ENCODE results near the gene ZNF267.

DNA sequence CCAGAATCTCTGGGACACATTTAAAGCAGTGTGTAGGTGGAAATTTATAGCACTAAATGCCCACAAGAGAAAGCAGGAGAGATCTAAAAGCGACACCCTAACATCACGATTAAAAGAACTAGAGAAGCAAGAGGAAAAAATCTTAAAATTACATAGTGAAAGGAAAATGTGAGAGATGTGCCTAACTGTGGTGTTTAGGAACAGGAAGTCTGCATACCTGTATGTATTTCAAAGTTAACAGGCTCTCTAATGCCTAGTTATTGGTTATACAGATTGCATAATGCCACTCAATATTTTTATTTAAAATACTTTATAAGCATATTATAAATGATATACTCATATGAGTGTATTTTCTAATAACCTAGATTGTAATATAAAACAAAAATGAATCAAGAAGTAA is 25.9 kb downstream of the ZNF267 start:
- TF ChIP-seq, protein P1, sequence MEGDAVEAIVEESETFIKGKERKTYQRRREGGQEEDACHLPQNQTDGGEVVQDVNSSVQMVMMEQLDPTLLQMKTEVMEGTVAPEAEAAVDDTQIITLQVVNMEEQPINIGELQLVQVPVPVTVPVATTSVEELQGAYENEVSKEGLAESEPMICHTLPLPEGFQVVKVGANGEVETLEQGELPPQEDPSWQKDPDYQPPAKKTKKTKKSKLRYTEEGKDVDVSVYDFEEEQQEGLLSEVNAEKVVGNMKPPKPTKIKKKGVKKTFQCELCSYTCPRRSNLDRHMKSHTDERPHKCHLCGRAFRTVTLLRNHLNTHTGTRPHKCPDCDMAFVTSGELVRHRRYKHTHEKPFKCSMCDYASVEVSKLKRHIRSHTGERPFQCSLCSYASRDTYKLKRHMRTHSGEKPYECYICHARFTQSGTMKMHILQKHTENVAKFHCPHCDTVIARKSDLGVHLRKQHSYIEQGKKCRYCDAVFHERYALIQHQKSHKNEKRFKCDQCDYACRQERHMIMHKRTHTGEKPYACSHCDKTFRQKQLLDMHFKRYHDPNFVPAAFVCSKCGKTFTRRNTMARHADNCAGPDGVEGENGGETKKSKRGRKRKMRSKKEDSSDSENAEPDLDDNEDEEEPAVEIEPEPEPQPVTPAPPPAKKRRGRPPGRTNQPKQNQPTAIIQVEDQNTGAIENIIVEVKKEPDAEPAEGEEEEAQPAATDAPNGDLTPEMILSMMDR (IDR thresholded peaks at IDR 0.05), result no peak
- no peak for TF ChIP-seq POLR2A (IDR thresholded peaks at IDR 0.05)

Data from body of pancreas (tissue), 4 donors.